ENCODE measurements around the gene INPP5B. TPM values are rescaled to one million over a fixed set of nuclear protein-coding genes. Genes with fewer than 3 reads are reported as not detected.

Gene INPP5B
- total RNA-seq, 1 experiment from 2014 or later = 26.8 TPM

DNA sequence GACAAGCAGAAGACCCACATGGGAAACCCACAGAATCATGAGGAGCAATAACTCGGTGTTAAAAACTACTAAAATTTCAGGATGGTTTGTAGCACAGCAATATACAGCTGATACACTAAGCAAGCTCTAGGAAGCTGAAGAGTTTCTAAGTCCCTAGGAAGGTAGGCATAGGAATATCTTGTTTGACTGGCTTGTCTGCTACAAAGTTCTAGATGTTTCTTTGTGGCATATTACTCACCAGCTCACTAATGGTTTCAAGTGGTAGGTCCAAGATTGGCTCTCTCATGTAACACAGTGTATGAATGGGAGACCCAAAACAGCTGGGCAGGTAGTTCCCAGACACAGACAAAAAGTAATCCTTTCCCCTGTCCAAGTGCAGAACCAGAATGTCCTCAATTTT lies 74.2 kb downstream of the INPP5B start:
- POLR2A ChIA-PET = no interaction called here
- TF ChIP-seq ATF3 (CRISPR knock-in tag; conservative IDR thresholded peaks at IDR 0.05) (no peak), ATF1 (CRISPR knock-in tag; IDR thresholded peaks at IDR 0.05) (no peak), CREB1 (CRISPR knock-in tag; IDR thresholded peaks at IDR 0.05) (no peak), ZNF121 (CRISPR knock-in tag; IDR thresholded peaks at IDR 0.05) (no peak), NFE2L1 (CRISPR knock-in tag; IDR thresholded peaks at IDR 0.05) (no peak), GTF2I (CRISPR knock-in tag; conservative IDR thresholded peaks at IDR 0.05) (no peak), ETV6 (CRISPR knock-in tag; IDR thresholded peaks at IDR 0.05) (no peak), HMGA2 (CRISPR knock-in tag; IDR thresholded peaks at IDR 0.05) (no peak)
- TF ChIP-seq, protein P1, sequence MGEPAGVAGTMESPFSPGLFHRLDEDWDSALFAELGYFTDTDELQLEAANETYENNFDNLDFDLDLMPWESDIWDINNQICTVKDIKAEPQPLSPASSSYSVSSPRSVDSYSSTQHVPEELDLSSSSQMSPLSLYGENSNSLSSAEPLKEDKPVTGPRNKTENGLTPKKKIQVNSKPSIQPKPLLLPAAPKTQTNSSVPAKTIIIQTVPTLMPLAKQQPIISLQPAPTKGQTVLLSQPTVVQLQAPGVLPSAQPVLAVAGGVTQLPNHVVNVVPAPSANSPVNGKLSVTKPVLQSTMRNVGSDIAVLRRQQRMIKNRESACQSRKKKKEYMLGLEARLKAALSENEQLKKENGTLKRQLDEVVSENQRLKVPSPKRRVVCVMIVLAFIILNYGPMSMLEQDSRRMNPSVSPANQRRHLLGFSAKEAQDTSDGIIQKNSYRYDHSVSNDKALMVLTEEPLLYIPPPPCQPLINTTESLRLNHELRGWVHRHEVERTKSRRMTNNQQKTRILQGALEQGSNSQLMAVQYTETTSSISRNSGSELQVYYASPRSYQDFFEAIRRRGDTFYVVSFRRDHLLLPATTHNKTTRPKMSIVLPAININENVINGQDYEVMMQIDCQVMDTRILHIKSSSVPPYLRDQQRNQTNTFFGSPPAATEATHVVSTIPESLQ (CRISPR knock-in tag; IDR thresholded peaks at IDR 0.05) = no peak
- CTCF ChIA-PET = interaction anchor here (0.7 to 1.5 kb wide), 2 partner anchors 13 to 1807 kb away, joined by 4 to 8 read pairs; partner anchors contain the start of gene MTF1
- no peak for DNase-seq (ENCODE audit: low spot score)
- H3K4me3 Mint-ChIP-seq = no peak overlapping the region
- H3K27ac Mint-ChIP-seq = no peak overlapping the region
- no peaks in the 10 kb centered on the region for H3K27me3 Mint-ChIP-seq (ENCODE audit: low read depth)
- no peaks in the 10 kb centered on the region for H3K4me1 Mint-ChIP-seq
- H3K9me3 Mint-ChIP-seq = no peaks in the 10 kb centered on the region
- ATAC-seq = no peak
- peaks cover 45% of the 10 kb centered on the region for H3K36me3 Mint-ChIP-seq

DNA sequence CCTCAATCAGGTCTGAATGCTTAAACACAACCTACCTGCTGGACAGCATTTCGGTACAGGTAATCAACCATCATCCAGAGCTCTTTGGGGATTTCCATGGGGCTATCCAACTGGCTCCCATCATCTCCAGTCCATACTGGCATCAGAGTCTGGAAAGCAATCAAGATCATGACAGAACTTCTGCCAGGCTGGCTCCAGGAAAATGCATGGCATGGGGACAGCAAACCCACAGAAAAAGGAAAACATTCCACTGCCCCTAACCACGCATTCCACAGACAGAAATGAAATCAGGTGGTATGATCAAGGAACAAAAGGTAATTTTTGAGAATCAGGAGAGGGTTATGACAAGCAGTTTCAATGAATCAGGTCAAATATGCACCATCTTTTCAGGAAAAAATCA lies 78.4 kb downstream of the INPP5B start:
- no peak for ATAC-seq
- Mint-ChIP-seq H3K27me3 (ENCODE audit: low read depth) (no peaks in the 10 kb centered on the region), H3K4me3 (no peak overlapping the region), H3K9me3 (no peaks in the 10 kb centered on the region), H3K27ac (no peak overlapping the region; the same call in 1 of the 2 replicates), H3K4me1 (no peaks in the 10 kb centered on the region), H3K36me3 (peaks cover 30% of the 10 kb centered on the region)
- ChIA-PET CTCF (no interaction called here), POLR2A (no interaction called here)
- DNase-seq (ENCODE audit: low spot score) = no peak
- TF ChIP-seq, protein P2, sequence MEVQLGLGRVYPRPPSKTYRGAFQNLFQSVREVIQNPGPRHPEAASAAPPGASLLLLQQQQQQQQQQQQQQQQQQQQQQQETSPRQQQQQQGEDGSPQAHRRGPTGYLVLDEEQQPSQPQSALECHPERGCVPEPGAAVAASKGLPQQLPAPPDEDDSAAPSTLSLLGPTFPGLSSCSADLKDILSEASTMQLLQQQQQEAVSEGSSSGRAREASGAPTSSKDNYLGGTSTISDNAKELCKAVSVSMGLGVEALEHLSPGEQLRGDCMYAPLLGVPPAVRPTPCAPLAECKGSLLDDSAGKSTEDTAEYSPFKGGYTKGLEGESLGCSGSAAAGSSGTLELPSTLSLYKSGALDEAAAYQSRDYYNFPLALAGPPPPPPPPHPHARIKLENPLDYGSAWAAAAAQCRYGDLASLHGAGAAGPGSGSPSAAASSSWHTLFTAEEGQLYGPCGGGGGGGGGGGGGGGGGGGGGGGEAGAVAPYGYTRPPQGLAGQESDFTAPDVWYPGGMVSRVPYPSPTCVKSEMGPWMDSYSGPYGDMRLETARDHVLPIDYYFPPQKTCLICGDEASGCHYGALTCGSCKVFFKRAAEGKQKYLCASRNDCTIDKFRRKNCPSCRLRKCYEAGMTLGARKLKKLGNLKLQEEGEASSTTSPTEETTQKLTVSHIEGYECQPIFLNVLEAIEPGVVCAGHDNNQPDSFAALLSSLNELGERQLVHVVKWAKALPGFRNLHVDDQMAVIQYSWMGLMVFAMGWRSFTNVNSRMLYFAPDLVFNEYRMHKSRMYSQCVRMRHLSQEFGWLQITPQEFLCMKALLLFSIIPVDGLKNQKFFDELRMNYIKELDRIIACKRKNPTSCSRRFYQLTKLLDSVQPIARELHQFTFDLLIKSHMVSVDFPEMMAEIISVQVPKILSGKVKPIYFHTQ (CRISPR knock-in tag; IDR thresholded peaks at IDR 0.05) = no peak
- TF ChIP-seq ATF1 (CRISPR knock-in tag; IDR thresholded peaks at IDR 0.05) (no peak), TP53 (CRISPR knock-in tag; IDR thresholded peaks at IDR 0.05) (no peak), TCF7 (CRISPR knock-in tag; IDR thresholded peaks at IDR 0.05; ENCODE audit: low read depth) (no peak), PREB (CRISPR knock-in tag; IDR thresholded peaks at IDR 0.05; ENCODE audit: borderline replicate concordance) (no peak), MLX (CRISPR knock-in tag; IDR thresholded peaks at IDR 0.05) (no peak)
- TF ChIP-seq, protein P3, sequence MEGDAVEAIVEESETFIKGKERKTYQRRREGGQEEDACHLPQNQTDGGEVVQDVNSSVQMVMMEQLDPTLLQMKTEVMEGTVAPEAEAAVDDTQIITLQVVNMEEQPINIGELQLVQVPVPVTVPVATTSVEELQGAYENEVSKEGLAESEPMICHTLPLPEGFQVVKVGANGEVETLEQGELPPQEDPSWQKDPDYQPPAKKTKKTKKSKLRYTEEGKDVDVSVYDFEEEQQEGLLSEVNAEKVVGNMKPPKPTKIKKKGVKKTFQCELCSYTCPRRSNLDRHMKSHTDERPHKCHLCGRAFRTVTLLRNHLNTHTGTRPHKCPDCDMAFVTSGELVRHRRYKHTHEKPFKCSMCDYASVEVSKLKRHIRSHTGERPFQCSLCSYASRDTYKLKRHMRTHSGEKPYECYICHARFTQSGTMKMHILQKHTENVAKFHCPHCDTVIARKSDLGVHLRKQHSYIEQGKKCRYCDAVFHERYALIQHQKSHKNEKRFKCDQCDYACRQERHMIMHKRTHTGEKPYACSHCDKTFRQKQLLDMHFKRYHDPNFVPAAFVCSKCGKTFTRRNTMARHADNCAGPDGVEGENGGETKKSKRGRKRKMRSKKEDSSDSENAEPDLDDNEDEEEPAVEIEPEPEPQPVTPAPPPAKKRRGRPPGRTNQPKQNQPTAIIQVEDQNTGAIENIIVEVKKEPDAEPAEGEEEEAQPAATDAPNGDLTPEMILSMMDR (IDR thresholded peaks at IDR 0.05) = no peak
- TF ChIP-seq, protein P1 (CRISPR knock-in tag; IDR thresholded peaks at IDR 0.05) = no peak
- TF ChIP-seq, protein P4, sequence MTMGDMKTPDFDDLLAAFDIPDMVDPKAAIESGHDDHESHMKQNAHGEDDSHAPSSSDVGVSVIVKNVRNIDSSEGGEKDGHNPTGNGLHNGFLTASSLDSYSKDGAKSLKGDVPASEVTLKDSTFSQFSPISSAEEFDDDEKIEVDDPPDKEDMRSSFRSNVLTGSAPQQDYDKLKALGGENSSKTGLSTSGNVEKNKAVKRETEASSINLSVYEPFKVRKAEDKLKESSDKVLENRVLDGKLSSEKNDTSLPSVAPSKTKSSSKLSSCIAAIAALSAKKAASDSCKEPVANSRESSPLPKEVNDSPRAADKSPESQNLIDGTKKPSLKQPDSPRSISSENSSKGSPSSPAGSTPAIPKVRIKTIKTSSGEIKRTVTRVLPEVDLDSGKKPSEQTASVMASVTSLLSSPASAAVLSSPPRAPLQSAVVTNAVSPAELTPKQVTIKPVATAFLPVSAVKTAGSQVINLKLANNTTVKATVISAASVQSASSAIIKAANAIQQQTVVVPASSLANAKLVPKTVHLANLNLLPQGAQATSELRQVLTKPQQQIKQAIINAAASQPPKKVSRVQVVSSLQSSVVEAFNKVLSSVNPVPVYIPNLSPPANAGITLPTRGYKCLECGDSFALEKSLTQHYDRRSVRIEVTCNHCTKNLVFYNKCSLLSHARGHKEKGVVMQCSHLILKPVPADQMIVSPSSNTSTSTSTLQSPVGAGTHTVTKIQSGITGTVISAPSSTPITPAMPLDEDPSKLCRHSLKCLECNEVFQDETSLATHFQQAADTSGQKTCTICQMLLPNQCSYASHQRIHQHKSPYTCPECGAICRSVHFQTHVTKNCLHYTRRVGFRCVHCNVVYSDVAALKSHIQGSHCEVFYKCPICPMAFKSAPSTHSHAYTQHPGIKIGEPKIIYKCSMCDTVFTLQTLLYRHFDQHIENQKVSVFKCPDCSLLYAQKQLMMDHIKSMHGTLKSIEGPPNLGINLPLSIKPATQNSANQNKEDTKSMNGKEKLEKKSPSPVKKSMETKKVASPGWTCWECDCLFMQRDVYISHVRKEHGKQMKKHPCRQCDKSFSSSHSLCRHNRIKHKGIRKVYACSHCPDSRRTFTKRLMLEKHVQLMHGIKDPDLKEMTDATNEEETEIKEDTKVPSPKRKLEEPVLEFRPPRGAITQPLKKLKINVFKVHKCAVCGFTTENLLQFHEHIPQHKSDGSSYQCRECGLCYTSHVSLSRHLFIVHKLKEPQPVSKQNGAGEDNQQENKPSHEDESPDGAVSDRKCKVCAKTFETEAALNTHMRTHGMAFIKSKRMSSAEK (CRISPR knock-in tag; IDR thresholded peaks at IDR 0.05; ENCODE audit: borderline replicate concordance) = no peak
